Measurements from ENCODE around the gene IPCEF1. TPM values are rescaled to one million over a fixed set of nuclear protein-coding genes. Genes with fewer than 3 reads are reported as not detected.

IPCEF1 gene
- total RNA-seq, 1 donor from 2014 or later, result not detected

GRCh38 chr6:154230910-154231595 is 125.5 kb downstream of the IPCEF1 start:
- no peaks in the 10 kb centered on the region for H3K9me3 Mint-ChIP-seq (ENCODE audit: low read depth)
- no peak for DNase-seq (ENCODE audit: low spot score)
- H3K4me3 Mint-ChIP-seq (ENCODE audit: unreplicated experiment), result no peak overlapping the region
- no peaks in the 10 kb centered on the region for H3K36me3 Mint-ChIP-seq (ENCODE audit: low read depth)
- peaks cover 2% of the 10 kb centered on the region for H3K27me3 Mint-ChIP-seq (ENCODE audit: low read depth)
- TF ChIP-seq CTCF (IDR thresholded peaks at IDR 0.05), result no peak
- H3K4me1 Mint-ChIP-seq (ENCODE audit: low read depth), result peaks cover 5% of the 10 kb centered on the region
- H3K27ac Mint-ChIP-seq (ENCODE audit: unreplicated experiment), result no peak overlapping the region

GRCh38 chr6:154230393-154230792 is 126.2 kb downstream of the IPCEF1 start:
- H3K27me3 Mint-ChIP-seq (ENCODE audit: low read depth), result peaks cover 2% of the 10 kb centered on the region
- TF ChIP-seq CTCF (IDR thresholded peaks at IDR 0.05), result no peak
- no peaks in the 10 kb centered on the region for H3K36me3 Mint-ChIP-seq (ENCODE audit: low read depth)
- H3K27ac Mint-ChIP-seq (ENCODE audit: unreplicated experiment), result no peak overlapping the region
- no peak for DNase-seq (ENCODE audit: low spot score)
- H3K4me1 Mint-ChIP-seq (ENCODE audit: low read depth), result peaks cover 5% of the 10 kb centered on the region
- no peak overlapping the region for H3K4me3 Mint-ChIP-seq (ENCODE audit: unreplicated experiment)
- no peaks in the 10 kb centered on the region for H3K9me3 Mint-ChIP-seq (ENCODE audit: low read depth)

GRCh38 chr6:154229786-154230185 is 126.8 kb downstream of the IPCEF1 start:
- H3K9me3 Mint-ChIP-seq (ENCODE audit: low read depth), result no peaks in the 10 kb centered on the region
- DNase-seq (ENCODE audit: low spot score), result no peak
- H3K4me1 Mint-ChIP-seq (ENCODE audit: low read depth), result peaks cover 5% of the 10 kb centered on the region
- H3K36me3 Mint-ChIP-seq (ENCODE audit: low read depth), result no peaks in the 10 kb centered on the region
- H3K27ac Mint-ChIP-seq (ENCODE audit: unreplicated experiment), result no peak overlapping the region
- no peak overlapping the region for H3K4me3 Mint-ChIP-seq (ENCODE audit: unreplicated experiment)
- no peak for TF ChIP-seq CTCF (IDR thresholded peaks at IDR 0.05)
- peaks cover 2% of the 10 kb centered on the region for H3K27me3 Mint-ChIP-seq (ENCODE audit: low read depth)

DNA sequence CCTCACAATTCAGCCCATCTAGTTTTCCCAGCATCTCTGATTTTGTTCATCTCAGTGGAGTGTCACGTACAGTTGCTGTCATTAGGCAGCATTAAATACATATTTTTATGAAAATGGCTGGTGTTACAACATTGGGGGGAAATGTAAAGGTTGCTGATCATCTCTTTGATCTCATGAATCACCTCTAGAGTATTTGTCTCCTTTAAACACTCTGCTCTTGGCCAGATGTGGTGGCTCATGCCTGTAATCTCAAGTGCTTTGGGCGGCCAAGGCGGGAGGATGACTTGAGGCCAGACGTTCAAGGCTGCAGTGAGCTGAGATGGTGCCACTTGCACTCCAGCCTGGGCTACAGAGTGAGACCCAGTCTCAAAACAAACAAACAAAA is 128.1 kb downstream of the IPCEF1 start:
- TF ChIP-seq CTCF (IDR thresholded peaks at IDR 0.05), result no peak
- H3K36me3 Mint-ChIP-seq (ENCODE audit: low read depth), result no peaks in the 10 kb centered on the region
- H3K4me3 Mint-ChIP-seq (ENCODE audit: unreplicated experiment), result no peak overlapping the region

GRCh38 chr6:154227862-154228520 is 128.6 kb downstream of the IPCEF1 start:
- TF ChIP-seq CTCF (IDR thresholded peaks at IDR 0.05), result no peak
- H3K9me3 Mint-ChIP-seq (ENCODE audit: low read depth), result no peaks in the 10 kb centered on the region
- peaks cover 2% of the 10 kb centered on the region for H3K27me3 Mint-ChIP-seq (ENCODE audit: low read depth)
- H3K36me3 Mint-ChIP-seq (ENCODE audit: low read depth), result no peaks in the 10 kb centered on the region
- H3K27ac Mint-ChIP-seq (ENCODE audit: unreplicated experiment), result no peak overlapping the region
- no peak overlapping the region for H3K4me3 Mint-ChIP-seq (ENCODE audit: unreplicated experiment)
- peaks cover 5% of the 10 kb centered on the region for H3K4me1 Mint-ChIP-seq (ENCODE audit: low read depth)
- no peak for DNase-seq (ENCODE audit: low spot score)

More for the DNA sequence above, 128.1 kb downstream of the IPCEF1 start:
- no peaks in the 10 kb centered on the region for H3K9me3 Mint-ChIP-seq (ENCODE audit: low read depth)
- DNase-seq (ENCODE audit: low spot score), result no peak
- peaks cover 2% of the 10 kb centered on the region for H3K27me3 Mint-ChIP-seq (ENCODE audit: low read depth)
- H3K27ac Mint-ChIP-seq (ENCODE audit: unreplicated experiment), result no peak overlapping the region
- H3K4me1 Mint-ChIP-seq (ENCODE audit: low read depth), result peaks cover 5% of the 10 kb centered on the region
